GM18511 (cell line): ENCODE measurements around the gene RUNX1.

Experiments used
- ATAC-seq: cut with Tn5 transposase; IDR thresholded peaks from one replicate; pipeline ENCODE4 v1.9.1; 2021; ENCODE audit warnings: mild to moderate bottlenecking, moderate library complexity; ENCODE audit not compliant: unreplicated experiment

The RUNX1 gene

DNA sequence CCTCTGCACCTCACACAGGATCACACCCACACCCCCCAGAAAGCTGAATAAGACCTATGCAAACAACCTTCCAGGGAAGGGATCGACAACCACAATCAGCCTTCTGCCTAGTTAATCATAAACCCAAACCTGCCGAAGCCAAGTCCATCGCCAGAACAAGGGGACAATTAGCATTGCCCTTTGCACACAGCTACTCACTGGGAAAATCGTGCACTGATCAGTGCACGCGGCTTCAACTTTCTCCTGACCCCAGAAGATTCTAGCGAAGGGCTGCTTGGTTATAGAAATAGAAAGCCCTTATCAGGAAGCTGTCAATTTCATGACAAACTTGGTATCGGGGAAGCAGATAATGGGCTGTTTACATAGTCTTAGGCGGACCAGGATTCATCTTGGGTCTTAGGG, 29.5 kb downstream of the RUNX1 start:
- no peak for ATAC-seq

DNA sequence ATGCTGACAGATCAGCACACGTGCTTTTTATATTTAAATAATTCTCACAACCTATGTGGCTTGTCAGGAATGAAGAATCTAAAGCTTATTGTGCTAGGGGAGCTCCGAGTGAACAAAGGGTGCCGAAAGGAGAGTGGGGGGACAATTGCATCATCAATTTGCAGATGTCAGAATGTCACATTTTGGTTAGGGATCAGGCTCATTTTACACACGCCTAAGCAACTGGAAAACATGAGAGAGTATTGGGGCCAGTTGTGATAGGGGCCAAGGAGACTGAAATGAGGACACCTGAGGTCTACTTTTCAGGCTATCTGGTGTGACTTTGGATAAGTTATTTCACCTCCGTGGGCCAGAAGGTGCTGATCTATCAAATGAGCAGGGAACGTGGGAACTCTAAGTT, 31.8 kb downstream of the RUNX1 start:
- no peak for ATAC-seq

DNA sequence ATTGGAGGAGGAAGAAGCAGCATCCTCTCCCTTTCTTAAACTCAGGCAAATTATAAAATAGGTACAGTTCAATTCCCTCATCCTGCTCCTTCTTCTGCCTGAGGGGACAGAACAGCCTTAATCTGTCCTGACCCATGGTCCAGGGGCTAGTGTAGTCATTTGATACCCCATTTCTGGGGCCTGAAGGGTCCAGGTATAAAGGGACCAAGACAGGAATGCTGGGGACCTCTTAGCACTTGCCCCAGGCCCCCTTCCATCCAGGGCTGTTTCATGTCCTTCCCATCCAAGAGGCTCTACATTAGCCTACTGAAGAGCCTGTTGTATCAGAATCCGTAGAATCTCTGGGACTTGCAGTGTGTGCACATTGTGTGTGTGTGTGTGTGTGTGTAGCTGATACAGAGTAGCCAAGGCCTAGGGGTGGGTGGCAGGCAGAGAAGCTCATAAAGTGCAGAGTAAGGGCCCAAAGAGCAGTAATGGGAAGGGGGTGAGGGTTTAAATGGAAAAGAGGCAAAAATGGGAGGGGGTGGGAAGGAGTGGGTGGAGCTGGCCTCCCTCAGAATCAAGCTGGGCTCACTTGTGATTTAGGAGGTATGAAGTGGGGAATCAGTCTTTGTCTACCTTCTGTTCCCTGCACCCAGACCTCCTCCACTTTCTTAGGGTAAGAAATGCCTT, 32.4 kb downstream of the RUNX1 start:
- no peak for ATAC-seq

DNA sequence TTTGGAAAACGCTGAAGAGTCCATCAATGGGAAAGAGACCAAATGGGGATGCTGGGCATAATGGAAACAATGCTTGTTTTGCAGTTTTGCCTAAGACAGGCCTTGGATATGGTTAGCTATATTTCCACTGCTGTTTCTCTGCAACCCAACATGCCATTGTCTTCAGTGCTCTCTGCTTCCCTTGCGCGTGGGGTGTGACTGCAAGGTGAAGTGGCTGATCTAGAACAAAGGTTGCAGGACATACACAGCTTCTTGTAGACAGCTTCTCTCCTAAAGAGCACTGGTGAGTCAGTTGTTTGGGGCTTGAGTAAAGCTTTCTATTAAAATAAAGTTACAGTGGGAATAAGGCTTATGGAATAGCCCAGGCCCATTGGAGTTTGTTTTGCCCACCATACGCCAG, 33.0 kb downstream of the RUNX1 start:
- ATAC-seq: no peak

DNA sequence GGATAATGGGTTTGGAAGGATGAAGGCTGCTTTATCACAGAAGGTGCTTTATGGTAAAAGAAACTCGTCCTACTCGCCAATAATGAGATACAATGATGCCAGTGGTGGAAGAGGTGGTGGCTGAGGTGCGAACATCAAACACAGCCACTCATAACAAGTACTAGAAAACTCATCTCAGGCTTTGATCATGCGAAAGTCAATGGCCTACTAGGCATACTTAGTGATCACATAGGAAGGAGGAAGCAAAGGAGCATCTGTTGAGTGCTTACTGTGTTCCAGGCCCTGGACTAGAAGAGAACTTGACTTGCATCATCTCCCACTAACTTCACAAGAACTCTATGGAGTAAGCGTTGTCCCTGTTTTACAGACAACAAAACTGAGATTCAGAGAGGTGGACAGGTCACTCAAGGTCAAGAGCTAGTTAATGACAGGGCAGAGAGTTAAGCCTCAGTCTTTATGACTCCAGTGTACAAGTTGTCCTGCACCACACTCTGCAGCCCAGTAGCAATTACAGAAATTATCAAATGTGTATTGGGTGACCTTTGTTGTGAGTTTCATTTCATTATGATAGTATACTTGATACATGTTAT, 33.6 kb downstream of the RUNX1 start:
- ATAC-seq: no peak

DNA sequence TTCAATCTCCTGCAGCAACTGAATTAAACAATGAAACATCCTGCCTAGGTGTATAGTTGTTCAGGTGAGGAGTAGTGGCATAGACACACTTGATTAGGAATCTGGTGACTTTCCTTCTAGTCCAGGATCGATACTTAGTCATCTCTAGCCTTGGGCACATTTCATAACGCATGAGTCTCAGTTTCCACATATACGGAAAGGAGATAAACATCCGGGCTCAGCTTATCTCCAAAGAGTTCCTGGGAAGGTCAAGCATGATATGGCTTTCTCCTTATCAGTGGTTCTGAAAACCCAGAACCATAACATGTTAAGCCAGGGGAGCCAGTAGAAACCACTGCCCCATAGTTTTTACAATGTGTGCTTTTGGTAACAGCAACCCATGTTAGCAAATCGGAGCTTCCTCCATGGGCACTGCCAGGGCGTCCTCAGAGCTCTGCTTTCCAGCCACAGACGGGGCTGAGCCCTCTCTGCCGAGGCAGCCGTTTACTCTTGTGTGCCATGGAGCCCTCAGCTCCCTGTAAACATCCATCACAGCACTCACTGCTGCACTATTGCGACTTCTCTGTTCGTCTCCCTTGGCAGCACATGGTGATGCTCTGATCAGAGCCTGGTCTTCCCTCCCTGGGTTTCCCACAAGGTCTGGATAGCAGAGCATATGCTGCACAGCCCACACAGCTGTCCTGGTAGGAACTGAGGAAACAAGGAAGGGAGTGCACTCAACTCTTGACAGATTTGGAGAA, 34.6 kb downstream of the RUNX1 start:
- ATAC-seq: no peak

DNA sequence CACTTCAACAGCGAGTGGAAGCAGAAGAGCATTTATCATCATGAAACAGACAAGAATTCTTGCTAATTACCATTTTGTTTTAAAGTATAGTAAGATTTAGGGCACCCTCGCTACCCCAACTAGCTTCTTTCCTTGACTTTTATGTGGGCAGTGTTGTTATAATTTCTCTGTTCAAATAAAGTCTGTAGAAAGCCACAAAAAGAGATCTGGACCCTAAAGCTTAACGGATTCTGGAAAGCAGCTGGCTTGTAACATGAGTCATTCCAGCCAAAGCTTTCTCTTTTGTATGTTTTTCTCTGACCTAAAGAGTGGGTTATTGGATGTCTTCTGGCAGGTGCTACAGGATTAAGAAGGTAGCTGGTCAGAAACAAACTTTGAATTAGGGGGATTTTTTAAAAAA, 37.4 kb downstream of the RUNX1 start:
- no peak for ATAC-seq

DNA sequence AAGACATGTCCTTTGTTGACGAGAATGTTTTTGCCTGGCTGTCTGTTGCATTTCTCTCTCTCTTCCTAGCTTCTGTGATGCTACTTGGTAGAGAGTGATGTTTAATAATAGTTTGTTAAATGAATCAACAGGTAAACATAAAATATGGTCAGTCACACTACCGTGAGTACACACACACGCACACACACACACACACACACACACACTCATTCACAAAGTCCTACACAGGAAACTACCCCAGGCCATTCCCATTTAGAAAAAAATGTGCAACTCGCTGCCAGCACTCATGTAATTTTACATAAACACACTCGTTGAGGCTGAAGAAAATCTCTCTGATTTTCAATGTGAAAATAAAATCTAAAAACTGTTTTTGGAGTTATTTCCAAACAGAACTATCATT, 38.7 kb downstream of the RUNX1 start:
- ATAC-seq: no peak

DNA sequence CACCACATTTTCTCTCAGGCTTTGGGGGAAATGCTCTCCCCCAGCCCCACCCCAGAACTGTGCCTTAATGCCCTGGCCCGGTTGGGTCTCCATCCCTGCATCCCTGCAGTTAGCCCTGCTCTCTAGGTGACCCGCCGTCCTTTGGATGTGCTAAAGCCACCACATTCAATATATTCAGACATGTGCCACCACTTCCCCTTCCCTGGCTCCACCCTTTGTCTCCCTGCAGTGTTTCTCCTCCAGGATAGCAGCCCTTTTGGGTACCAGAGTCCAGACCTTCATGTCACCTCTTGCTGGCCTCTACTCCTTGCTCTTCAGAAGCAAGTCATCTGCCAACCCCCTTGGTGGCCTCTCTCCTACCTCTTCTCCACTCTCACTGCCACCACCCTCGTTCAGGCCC, 41.8 kb downstream of the RUNX1 start:
- no peak for ATAC-seq

DNA sequence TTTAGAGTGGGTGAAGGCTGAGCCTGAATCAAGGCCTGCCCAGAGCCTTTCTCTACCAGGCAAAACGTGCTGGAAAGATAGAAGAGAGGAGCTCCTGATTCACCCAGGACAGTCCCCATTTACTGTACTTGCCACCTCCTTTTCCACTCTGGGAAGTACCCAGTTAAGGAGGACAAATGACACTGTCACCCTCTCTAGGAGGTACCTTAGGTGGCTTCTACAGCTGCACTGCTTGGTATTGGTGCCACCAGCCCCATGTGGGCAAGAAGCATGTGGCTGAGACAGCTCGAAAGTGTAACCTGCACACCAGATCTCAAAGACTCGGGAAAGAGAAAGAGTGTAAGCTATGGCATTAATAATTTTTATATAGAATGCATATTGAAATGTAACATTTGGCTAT, 42.3 kb downstream of the RUNX1 start:
- ATAC-seq: no peak

DNA sequence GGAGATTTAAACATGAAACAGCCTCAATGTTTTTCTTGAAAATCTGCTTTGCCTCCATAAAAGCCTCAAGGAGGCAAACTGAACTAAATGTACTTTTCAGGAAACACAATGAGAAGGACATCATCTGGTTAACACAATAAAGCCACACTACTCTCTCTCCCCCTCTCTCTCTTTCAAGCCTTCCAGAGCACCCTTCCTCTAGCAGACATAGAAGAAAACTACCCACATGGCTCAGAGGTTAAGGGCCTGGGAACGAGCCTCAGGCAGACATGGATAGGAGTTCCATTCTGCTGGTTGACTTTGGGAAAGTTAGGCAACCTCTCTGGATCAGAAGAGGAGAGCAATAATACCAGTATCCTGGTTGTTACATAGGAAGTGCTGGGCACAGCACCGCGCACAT, 42.9 kb downstream of the RUNX1 start:
- no peak for ATAC-seq

DNA sequence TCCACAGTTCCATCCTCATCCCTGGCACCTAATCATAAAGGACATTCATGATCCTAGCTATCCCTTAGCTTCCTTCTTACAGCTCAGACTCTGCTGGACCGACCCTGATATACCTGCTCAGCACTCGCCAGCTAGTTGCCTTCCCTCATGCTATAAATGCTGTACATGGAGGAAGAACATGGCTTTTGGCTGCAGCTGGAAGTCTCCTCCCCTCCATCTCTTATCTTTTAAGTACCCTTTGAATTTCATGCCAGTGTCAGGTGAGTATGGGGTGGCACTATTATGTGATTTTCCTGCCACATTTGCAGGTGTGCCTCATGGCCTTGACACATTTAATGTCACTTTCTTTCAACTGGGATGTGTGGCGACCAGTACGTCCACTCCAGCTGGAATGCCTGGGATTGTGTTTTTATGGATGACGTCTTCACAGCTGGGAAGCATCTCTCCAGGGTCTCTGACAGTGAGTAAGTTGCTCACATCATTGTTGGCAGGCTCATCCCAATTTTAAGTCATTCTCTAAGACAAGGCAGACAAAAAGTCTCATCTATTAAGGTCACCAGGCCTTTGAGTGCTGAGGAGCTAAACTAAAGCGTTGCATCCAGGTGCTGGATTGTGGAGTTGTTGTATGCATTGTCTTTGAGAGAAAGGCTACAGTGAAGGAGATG, 43.4 kb downstream of the RUNX1 start:
- no peak for ATAC-seq

DNA sequence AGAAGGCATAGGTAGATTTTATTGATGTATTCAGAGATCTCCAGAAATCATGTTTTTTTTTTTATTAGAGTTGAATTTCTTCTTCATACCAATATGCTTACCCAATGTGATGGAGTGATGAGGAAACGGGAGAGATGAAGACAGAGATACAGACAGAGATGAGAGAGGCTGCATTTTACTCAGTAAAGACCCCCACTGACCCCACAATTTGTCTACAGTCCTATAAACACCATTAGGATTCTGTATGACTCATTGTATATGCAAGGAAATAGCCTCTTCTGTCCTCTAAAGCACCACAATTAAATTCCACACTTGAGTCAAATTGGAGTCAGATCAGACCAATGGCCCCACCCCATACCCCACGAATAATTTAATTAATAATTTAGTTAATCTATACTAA, 44.0 kb downstream of the RUNX1 start:
- ATAC-seq: no peak

DNA sequence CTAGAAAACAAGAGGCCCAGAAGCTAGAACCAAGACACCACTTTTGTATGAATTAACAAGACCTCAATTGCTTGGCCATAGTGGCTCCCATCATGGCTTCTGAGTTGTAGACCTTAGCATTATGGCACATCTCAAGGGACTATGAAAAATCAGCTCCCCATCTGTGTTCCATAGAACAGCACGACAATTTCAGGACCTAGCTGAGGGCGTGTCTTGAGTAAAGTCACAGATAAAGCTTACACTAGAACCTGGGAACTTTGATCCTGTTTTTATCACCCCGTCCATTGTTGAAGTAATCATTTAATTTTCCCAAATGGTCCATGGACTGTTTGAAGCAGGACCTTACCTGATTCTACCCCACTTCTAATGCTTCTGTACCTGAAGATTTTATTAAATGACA, 44.8 kb downstream of the RUNX1 start:
- no peak for ATAC-seq

DNA sequence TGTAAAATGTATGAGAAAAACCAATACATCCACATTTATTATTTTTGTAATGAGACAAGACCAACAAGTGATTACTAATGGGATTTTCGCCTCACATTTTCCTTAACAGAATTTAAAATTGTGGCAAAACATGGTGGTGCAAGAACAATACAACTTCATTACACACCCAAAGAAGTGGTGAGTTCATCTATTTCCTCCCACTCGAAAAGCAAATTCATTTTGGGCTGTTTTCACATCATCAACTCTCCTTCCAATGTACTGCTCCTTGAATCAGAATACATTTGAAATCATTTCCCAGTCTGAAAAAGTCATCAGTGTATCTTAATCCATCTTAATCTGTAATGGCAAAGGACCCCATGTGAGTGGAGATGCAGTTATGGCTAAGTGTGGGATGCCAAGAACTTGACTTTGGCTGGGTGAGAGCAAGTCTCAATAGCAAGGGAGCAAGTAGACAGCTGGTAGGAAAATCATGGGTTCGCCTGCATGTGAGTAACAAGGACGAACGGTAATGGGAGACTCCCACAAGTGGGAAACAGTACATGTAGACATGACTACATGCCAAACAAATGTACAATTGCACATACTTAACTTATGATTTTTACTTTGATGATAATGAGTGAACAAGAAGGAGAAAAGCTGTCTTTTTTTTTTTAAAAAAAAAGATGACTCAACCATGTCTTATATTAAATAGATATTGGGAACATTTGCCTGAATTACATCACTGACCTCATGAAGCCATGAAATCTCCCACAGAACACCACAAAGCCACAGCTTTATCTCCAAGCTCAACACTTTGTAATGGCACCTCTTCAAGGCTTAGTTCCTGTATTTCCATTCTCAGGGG, 46.0 kb downstream of the RUNX1 start:
- ATAC-seq: no peak

DNA sequence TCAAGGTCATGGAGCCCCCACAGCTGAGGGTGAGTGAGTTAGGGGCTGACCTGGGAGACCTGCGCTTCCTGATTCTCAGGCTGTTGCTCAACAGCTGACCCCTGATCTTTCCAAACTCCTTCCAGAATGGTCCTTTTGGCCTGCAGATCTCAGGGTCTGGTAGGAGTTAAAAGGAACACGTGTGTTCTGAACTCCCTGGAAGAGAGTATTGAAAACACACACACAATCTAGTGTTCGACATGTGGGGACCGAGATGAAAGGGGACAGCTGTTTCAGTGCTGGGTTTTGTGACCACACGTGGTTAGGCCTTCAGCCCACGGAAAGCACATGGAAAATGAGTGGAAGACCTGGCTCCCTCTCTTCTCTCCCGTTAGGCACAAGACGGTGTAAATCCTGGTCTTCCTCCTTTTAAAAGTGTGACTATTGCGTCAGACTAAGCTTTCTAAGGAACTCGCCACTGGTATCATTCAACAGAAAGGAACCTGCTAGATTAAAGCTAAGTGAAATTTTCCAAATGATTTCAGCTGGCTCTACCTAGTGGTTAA, 49.6 kb downstream of the RUNX1 start:
- no peak for ATAC-seq

DNA sequence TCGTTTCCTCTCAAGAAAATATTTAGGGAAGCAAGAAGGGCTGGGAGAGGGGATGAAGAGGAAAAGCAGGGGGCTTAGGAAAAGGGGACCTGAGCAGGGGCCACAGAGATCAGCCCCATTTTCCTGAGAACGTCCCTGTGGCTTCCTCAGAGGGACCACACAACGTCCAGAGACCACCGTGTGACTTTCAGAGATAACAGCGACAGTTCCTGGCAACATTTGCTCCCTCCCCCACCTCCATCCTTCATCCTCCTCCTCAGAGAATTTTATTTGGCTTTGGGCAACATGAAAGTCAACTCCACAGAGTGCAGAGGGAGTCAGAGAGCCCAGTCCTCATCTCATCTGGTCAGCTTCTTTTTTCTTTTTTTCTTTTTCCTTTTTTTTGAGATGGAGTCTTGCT, 50.9 kb downstream of the RUNX1 start:
- ATAC-seq: no peak

DNA sequence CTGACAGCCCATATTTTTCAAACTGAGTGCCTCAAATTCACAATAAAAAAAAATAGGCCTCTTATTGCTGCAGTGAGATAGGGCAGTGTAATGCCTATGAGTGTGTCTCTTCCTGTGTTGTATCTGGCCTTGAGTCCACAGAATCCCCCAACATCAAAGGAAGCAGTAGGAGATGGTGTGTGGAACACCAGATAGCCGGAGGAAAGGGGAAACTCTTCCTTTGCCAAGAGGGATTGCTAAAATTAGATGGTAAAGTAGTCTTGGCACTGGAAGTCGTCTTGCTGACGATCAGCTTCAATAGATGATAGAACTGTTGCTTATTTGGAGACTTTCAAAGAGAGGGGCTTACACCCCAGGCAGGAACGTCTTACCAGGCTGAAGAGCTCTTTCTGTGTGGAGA, 51.8 kb downstream of the RUNX1 start:
- no peak for ATAC-seq

DNA sequence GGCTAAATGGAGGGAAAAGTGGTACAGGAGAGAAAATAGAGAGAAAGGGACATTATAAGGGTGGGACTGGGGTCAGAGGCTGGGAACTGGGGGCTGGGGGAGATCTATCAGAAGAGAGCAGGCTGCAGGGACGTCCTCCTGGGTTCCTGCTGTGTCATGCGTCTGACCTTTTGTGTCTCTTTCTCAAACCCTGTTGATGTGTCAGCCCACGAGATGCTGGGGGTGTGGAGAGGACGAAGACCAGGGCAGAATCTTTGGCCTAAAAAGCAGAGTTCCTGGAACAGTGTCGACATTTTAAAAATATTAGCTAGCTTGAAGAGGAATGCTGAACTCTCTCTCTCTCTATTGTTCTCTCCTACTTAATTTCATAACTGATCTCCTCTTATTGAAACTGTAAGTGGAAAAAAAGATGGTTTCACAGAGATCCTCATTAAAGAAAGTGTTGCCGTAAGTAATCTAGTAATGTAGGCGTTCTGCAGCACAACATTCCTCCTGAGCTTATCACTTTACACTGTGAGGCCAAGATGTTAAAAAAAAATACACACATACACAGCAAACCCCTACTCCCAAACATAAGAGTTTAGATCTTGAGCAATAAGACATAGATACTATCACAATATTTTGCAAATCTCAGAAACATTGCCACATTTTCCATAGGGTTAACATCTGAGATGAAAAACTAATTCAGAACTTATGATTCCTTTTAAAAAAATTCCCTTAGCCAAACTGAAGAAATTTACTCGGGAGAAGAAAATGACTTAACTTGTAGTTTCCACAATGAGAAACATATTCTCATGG, 52.6 kb downstream of the RUNX1 start:
- no peak for ATAC-seq

DNA sequence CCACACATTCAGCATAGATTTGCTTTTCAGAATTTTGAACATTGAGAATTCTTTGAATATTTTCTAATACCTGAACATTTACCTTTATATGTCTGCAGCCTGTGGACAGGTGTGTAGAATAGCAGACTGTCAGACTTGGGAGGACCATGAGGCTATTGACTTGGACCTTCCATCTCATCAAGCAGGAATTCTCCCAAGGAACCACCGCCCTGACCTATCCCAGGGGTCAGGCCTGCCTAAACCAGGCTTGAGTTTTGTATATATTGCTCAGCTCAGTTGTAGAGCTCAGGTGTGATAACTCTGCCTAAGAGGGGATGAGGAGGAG, 53.2 kb downstream of the RUNX1 start:
- ATAC-seq: no peak
